ENCODE results near the gene TUBB3. TPM values are rescaled to one million over a fixed set of nuclear protein-coding genes. Genes with fewer than 3 reads are reported as not detected.

The TUBB3 gene
- polyA plus RNA-seq, 3 donors, result 2.6 to 7.6 (median 5.1) TPM

- H3K27ac ChIP-seq (ENCODE audit: low read depth, low read length), result no peak overlapping the region
- WGBS, 3 donors, result 0 to 1% (median 0%) methylated on average over 80 to 104 of the region's 104 CpGs
Observed at GRCh38 chr16:89972244-89973234, 49.4 kb downstream of the TUBB3 start.

GRCh38 chr16:89973235-89973634 is 50.1 kb downstream of the TUBB3 start:
- H3K27ac ChIP-seq (ENCODE audit: low read depth, low read length), result no peak overlapping the region
- WGBS, 3 donors, result 8 to 16% (median 15%) methylated on average over 14 of the region's 14 CpGs

GRCh38 chr16:89973654-89974335 is 50.7 kb downstream of the TUBB3 start:
- WGBS, 3 donors, result 71 to 88% (median 86%) methylated on average over 12 to 13 of the region's 13 CpGs
- H3K27ac ChIP-seq (ENCODE audit: low read depth, low read length), result no peak overlapping the region

- 80 to 100% (median 89%) methylated on average over 2 of the region's 2 CpGs for WGBS, 3 donors
- no peak overlapping the region for H3K27ac ChIP-seq (ENCODE audit: low read depth, low read length)
Observed at GRCh38 chr16:89974870-89975269, 51.7 kb downstream of the TUBB3 start.

- 79 to 90% (median 80%) methylated on average over 8 of the region's 8 CpGs for WGBS, 3 donors
- H3K27ac ChIP-seq (ENCODE audit: low read depth, low read length), result no peak overlapping the region
Observed at GRCh38 chr16:89981414-89981813, 58.3 kb downstream of the TUBB3 start.

GRCh38 chr16:89982318-89982717 is 59.2 kb downstream of the TUBB3 start:
- 93 to 95% (median 94%) methylated on average over 9 of the region's 9 CpGs for WGBS, 3 donors
- no peak overlapping the region for H3K27ac ChIP-seq (ENCODE audit: low read depth, low read length)

- 88 to 95% (median 90%) methylated on average over 15 of the region's 15 CpGs for WGBS, 3 donors
- H3K27ac ChIP-seq (ENCODE audit: low read depth, low read length), result no peak overlapping the region
Observed at GRCh38 chr16:89983536-89983935, 60.4 kb downstream of the TUBB3 start.

- no peak overlapping the region for H3K27ac ChIP-seq (ENCODE audit: low read depth, low read length)
- WGBS, 3 donors, result 94 to 96% (median 95%) methylated on average over 7 of the region's 7 CpGs
Observed at GRCh38 chr16:89984216-89984615, 61.1 kb downstream of the TUBB3 start.

- no peak overlapping the region for H3K27ac ChIP-seq (ENCODE audit: low read depth, low read length)
- WGBS, 3 donors, result 95 to 98% (median 96%) methylated on average over 10 of the region's 10 CpGs
Observed at GRCh38 chr16:89985219-89985618, 62.1 kb downstream of the TUBB3 start.

Other genes starting within 250 kb of the TUBB3 start
- 10 to 100 TPM; 58.4 to 66.1 (median 59.4) TPM for gene CDK10, start 236.7 kb upstream of the TUBB3 start, polyA plus RNA-seq
- 10 to 100 TPM in 2 of 3 donors, 1 to 10 TPM in 1; 7.3 to 22.6 (median 11.6) TPM for gene SPATA2L, start 221.6 kb upstream of the TUBB3 start, polyA plus RNA-seq
- gene VPS9D1, start 202.4 kb upstream of the TUBB3 start, polyA plus RNA-seq, result 10 to 100 TPM in 2 of 3 donors, 1 to 10 TPM in 1; 5.9 to 19.8 (median 17.3) TPM
- gene ZNF276, start 201.8 kb upstream of the TUBB3 start, polyA plus RNA-seq, result 10 to 100 TPM; 10.7 to 22.5 (median 20.1) TPM
- gene FANCA, start 106.7 kb upstream of the TUBB3 start, polyA plus RNA-seq, result 1 to 10 TPM; 1.3 to 2.8 (median 2.0) TPM
- 1 to 10 TPM; 1.5 to 3.4 (median 2.2) TPM for gene SPIRE2, start 94.9 kb upstream of the TUBB3 start, polyA plus RNA-seq
- gene TCF25, start 49.8 kb upstream of the TUBB3 start, polyA plus RNA-seq, result 100 to 1,000 TPM in 1 of 3 donors, 10 to 100 TPM in 2; 88.9 to 122 (median 99.0) TPM
- gene MC1R, start 4.5 kb upstream of the TUBB3 start, polyA plus RNA-seq, result 1 to 10 TPM; 2.3 to 2.7 (median 2.5) TPM
- 10 to 100 TPM; 36.6 to 60.7 (median 49.0) TPM for gene DEF8, start 25.4 kb downstream of the TUBB3 start, polyA plus RNA-seq
- 10 to 100 TPM in 1 of 3 donors, under 1 TPM in 2; 0.56 to 10.5 (median 0.82) TPM for gene DBNDD1, start 96.1 kb downstream of the TUBB3 start, polyA plus RNA-seq
- gene PRDM7, start 154.0 kb downstream of the TUBB3 start, polyA plus RNA-seq, result not detected

Measured in adipose tissue (tissue), 3 donors.